HEK293 (cell line): Measurements from ENCODE around the gene LIMCH1.

Experiments
- HOXA7 ChIP-seq: sonication (generic); formaldehyde crosslinking; IDR thresholded peaks from 2 replicates; pipeline ENCODE4 v1.8.1; 2022; ENCODE audit warnings: missing genetic modification reagents, borderline replicate concordance
- HOXD13 ChIP-seq: sonication (generic); formaldehyde crosslinking; IDR thresholded peaks from 2 replicates; pipeline ENCODE4 v1.8.0; 2022; ENCODE audit warnings: missing genetic modification reagents, borderline replicate concordance
- MYNN ChIP-seq: fragments of 450-650 bp; formaldehyde crosslinking; IDR thresholded peaks from 2 replicates; pipeline ENCODE4 v1.5.1; 2016; ENCODE audit warnings: missing biosample characterization, missing genetic modification characterization, borderline replicate concordance
- WT1 ChIP-seq: fragments of 450-650 bp; formaldehyde crosslinking; IDR thresholded peaks from 2 replicates; pipeline ENCODE4 v1.5.1; 2016; ENCODE audit warnings: missing biosample characterization, missing genetic modification characterization
- YY1 ChIP-seq: fragments of 450-650 bp; formaldehyde crosslinking; IDR thresholded peaks from 2 replicates; pipeline ENCODE4 v1.5.1; 2018; ENCODE audit warnings: missing biosample characterization, missing genetic modification characterization
- ZNF140 ChIP-seq: fragments of 450-650 bp; formaldehyde crosslinking; IDR thresholded peaks from 2 replicates; pipeline ENCODE4 v1.5.1; 2016; ENCODE audit warnings: missing biosample characterization, missing genetic modification characterization
- ZNF292 ChIP-seq: fragments of 450-650 bp; formaldehyde crosslinking; IDR thresholded peaks from 2 replicates; pipeline ENCODE4 v1.5.1; 2016; ENCODE audit warnings: low read depth, missing biosample characterization, missing genetic modification characterization, borderline replicate concordance
- ZNF707 ChIP-seq: fragments of 450-650 bp; formaldehyde crosslinking; IDR thresholded peaks from 2 replicates; pipeline ENCODE4 v1.5.1; 2016; ENCODE audit warnings: missing biosample characterization, missing genetic modification characterization
- ZNF776 ChIP-seq: fragments of 450-650 bp; formaldehyde crosslinking; IDR thresholded peaks from 2 replicates; pipeline ENCODE4 v1.5.0; 2017; ENCODE audit warnings: missing biosample characterization, missing genetic modification characterization, borderline replicate concordance
- ZNF830 ChIP-seq: fragments of 450-650 bp; IDR thresholded peaks from 2 replicates; pipeline ENCODE4 v1.5.0; 2018; ENCODE audit warnings: missing biosample characterization, missing genetic modification characterization, low read depth, mild to moderate bottlenecking, moderate library complexity
- TF ChIP-seq, protein P1 (sequence below): fragments of 450-650 bp; formaldehyde crosslinking; IDR thresholded peaks from 2 replicates; pipeline ENCODE4 v1.5.1; 2016; ENCODE audit warnings: missing biosample characterization, missing genetic modification characterization
- TF ChIP-seq, protein P2 (sequence below): fragments of 450-650 bp; formaldehyde crosslinking; IDR thresholded peaks from 2 replicates; pipeline ENCODE4 v1.5.1; 2016; ENCODE audit warnings: missing biosample characterization, missing genetic modification characterization
- TF ChIP-seq, protein P3 (sequence below): fragments of 450-650 bp; formaldehyde crosslinking; IDR thresholded peaks from 2 replicates; pipeline ENCODE4 v1.5.1; 2016; ENCODE audit warnings: missing biosample characterization, missing genetic modification characterization

DNA sequence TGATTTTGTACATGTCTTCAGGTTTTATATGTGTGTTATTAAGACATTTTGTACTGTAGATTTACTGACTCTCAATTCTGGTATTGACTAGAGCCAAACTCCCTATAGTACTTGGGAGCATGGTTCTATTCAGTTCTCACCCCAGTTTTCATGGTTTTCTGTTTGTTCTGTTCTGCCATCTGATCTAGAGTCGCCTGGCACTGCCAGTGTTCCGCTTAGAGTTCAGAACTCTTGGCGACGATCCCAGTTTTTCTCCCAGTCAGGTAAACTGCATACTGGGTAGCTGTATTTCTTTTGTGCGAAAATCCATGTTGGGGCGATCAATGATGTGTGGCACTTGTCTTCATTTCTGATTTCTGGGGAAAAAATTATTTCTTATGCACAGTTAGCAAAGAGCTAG, 132.6 kb downstream of the LIMCH1 start:
- TF ChIP-seq, protein P1, sequence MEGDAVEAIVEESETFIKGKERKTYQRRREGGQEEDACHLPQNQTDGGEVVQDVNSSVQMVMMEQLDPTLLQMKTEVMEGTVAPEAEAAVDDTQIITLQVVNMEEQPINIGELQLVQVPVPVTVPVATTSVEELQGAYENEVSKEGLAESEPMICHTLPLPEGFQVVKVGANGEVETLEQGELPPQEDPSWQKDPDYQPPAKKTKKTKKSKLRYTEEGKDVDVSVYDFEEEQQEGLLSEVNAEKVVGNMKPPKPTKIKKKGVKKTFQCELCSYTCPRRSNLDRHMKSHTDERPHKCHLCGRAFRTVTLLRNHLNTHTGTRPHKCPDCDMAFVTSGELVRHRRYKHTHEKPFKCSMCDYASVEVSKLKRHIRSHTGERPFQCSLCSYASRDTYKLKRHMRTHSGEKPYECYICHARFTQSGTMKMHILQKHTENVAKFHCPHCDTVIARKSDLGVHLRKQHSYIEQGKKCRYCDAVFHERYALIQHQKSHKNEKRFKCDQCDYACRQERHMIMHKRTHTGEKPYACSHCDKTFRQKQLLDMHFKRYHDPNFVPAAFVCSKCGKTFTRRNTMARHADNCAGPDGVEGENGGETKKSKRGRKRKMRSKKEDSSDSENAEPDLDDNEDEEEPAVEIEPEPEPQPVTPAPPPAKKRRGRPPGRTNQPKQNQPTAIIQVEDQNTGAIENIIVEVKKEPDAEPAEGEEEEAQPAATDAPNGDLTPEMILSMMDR (tag by site-specific recombination), result no peak
- TF ChIP-seq, protein P2, sequence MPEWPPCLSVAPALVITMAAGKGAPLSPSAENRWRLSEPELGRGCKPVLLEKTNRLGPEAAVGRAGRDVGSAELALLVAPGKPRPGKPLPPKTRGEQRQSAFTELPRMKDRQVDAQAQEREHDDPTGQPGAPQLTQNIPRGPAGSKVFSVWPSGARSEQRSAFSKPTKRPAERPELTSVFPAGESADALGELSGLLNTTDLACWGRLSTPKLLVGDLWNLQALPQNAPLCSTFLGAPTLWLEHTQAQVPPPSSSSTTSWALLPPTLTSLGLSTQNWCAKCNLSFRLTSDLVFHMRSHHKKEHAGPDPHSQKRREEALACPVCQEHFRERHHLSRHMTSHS (tag by site-specific recombination), result no peak
- TF ChIP-seq ZNF707 (tag by site-specific recombination) (no peak), ZNF830 (tag by site-specific recombination) (no peak), YY1 (tag by site-specific recombination) (no peak), MYNN (tag by site-specific recombination) (no peak), ZNF140 (tag by site-specific recombination) (no peak), HOXD13 (no peak), ZNF776 (tag by site-specific recombination) (no peak), WT1 (tag by site-specific recombination) (no peak), HOXA7 (CRISPR knock-in tag) (no peak), ZNF292 (tag by site-specific recombination) (no peak)
- TF ChIP-seq, protein P3, sequence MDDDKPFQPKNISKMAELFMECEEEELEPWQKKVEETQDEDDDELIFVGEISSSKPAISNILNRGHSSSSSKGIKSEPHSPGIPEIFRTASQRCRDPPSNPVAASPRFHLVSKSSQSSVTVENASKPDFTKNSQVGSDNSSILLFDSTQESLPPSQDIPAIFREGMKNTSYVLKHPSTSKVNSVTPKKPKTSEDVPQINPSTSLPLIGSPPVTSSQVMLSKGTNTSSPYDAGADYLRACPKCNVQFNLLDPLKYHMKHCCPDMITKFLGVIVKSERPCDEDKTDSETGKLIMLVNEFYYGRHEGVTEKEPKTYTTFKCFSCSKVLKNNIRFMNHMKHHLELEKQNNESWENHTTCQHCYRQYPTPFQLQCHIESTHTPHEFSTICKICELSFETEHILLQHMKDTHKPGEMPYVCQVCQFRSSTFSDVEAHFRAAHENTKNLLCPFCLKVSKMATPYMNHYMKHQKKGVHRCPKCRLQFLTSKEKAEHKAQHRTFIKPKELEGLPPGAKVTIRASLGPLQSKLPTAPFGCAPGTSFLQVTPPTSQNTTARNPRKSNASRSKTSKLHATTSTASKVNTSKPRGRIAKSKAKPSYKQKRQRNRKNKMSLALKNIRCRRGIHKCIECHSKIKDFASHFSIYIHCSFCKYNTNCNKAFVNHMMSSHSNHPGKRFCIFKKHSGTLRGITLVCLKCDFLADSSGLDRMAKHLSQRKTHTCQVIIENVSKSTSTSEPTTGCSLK, result no peak
